Suprapubic skin (tissue), 4 donors: ENCODE measurements around the gene CFAP126.

ENCODE experiments used
- POLR2A ChIP-seq, 2 donors: fragments of 450-650 bp; IDR thresholded peaks; one replicate each; pipeline ENCODE4 v1.6.1; 2017; ENCODE audit warnings: antibody characterized with exemption in 2 of 2, mild to moderate bottlenecking in 2 of 2, moderate library complexity in 2 of 2
- POLR2AphosphoS5 ChIP-seq, 3 donors: sonication (generic); formaldehyde crosslinking; IDR thresholded peaks; one replicate each; pipeline ENCODE4 v1.6.1; 2017; ENCODE audit warnings: antibody characterized with exemption in 3 of 3
- TF ChIP-seq, protein P1 (sequence below), 2 donors: fragments of 200-600 bp in 1 of 2; fragments of 450-650 bp in 1 of 2; sonication (generic) in 1 of 2; IDR thresholded peaks; one replicate each; pipeline ENCODE4 v1.5.1; 2016 to 2019; ENCODE audit warnings: antibody characterized with exemption in 2 of 2, mild to moderate bottlenecking in 1 of 2, moderate library complexity in 1 of 2

GRCh38 chr1:161408429-161409052, 40.9 kb upstream of the CFAP126 start:
- TF ChIP-seq, protein P1, sequence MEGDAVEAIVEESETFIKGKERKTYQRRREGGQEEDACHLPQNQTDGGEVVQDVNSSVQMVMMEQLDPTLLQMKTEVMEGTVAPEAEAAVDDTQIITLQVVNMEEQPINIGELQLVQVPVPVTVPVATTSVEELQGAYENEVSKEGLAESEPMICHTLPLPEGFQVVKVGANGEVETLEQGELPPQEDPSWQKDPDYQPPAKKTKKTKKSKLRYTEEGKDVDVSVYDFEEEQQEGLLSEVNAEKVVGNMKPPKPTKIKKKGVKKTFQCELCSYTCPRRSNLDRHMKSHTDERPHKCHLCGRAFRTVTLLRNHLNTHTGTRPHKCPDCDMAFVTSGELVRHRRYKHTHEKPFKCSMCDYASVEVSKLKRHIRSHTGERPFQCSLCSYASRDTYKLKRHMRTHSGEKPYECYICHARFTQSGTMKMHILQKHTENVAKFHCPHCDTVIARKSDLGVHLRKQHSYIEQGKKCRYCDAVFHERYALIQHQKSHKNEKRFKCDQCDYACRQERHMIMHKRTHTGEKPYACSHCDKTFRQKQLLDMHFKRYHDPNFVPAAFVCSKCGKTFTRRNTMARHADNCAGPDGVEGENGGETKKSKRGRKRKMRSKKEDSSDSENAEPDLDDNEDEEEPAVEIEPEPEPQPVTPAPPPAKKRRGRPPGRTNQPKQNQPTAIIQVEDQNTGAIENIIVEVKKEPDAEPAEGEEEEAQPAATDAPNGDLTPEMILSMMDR (IDR thresholded peaks at IDR 0.05): no peak
- TF ChIP-seq POLR2AphosphoS5 (IDR thresholded peaks at IDR 0.05) (no peak), POLR2A (IDR thresholded peaks at IDR 0.05) (no peak)
